Effector memory CD4-positive, alpha-beta T cell (primary cell): ENCODE results near the gene MLX.
"Not testable (repeated sequence)": the region's sequence is repeated elsewhere in the genome, so short reads cannot be mapped to it uniquely, and the experiment has no call there.

Source experiments
- DNase-seq, 3 donors: peaks; one replicate each; pipeline ENCODE4 v3.0.0-alpha.2; 2020
- H3K27ac ChIP-seq: 2 replicates; pipeline ENCODE4 v1.7.0; 2013; ENCODE audit warnings: mild to moderate bottlenecking, low read length, moderate library complexity; ENCODE audit not compliant: insufficient read depth, poor library complexity, severe bottlenecking
- H3K27me3 ChIP-seq: replicated peaks from 2 replicates; pipeline ENCODE4 v1.7.0; 2013; ENCODE audit warnings: mild to moderate bottlenecking, low read length; ENCODE audit not compliant: insufficient read depth, control insufficient read depth, poor library complexity, severe bottlenecking
- H3K36me3 ChIP-seq: 2 replicates; pipeline ENCODE4 v1.7.0; 2013; ENCODE audit warnings: mild to moderate bottlenecking, low read length, moderate library complexity; ENCODE audit not compliant: control insufficient read depth, insufficient read depth
- H3K4me1 ChIP-seq: 2 replicates; pipeline ENCODE4 v1.7.0; 2013; ENCODE audit warnings: low read length, mild to moderate bottlenecking; ENCODE audit not compliant: control insufficient read depth, insufficient read depth, poor library complexity, severe bottlenecking
- H3K4me3 ChIP-seq: 2 replicates; pipeline ENCODE4 v1.7.0; 2013; ENCODE audit warnings: low read length, low read depth, mild to moderate bottlenecking; ENCODE audit not compliant: insufficient read depth, poor library complexity, severe bottlenecking
- H3K9me3 ChIP-seq: 2 replicates; pipeline ENCODE4 v1.7.0; 2013; ENCODE audit warnings: mild to moderate bottlenecking, low read length, moderate library complexity; ENCODE audit not compliant: control insufficient read depth

MLX gene

DNA sequence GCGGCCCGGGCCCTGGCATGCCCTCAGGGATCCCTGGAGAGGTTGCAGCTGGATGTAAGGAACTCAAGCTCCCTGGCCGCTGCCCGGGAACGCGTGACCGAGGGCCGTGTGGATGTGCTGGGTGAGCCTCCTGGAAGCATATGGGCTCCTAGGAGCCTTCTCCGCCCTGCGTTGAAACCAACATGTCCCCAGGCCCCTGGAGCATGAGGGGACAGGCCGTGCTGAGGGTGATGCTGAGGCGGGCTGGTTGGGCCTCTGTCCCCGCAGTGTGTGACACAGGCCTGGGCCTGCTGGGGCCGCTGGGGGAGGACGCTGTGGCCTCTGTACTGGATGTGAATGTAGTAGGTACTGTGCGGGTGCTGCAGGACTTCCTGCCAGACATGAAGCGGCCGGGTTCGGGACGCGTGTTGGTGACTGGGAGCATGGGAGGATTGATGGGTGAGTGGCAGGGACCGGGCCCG is 19.9 kb upstream of the MLX start:
- peaks cover 11% of the 10 kb centered on the region for H3K4me1 ChIP-seq
- no peaks in the 10 kb centered on the region for H3K9me3 ChIP-seq
- DNase-seq = no peak
- no peaks in the 10 kb centered on the region for H3K36me3 ChIP-seq
- no peak overlapping the region for H3K27ac ChIP-seq
- H3K27me3 ChIP-seq = no peaks in the 10 kb centered on the region
- H3K4me3 ChIP-seq = no peak overlapping the region

DNA sequence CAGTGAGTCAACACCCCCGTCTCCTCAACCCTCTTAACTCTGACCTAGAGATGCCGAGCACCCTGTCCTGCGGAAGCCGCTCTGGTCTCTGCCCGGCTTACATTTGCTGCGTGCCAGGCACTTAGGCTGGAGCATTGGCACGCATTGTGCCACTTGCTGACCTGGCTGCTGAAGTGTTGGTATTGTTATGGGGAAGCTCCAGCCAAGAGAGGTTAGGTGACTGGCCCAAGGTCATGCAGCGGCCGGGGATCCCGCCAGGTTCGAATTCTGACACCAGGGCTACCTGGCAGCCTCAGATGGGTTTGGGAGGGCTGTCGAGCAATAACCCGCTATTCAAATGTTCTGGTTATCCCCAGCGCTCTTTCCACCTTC is 19.2 kb upstream of the MLX start:
- DNase-seq = no peak
- H3K36me3 ChIP-seq = no peaks in the 10 kb centered on the region
- H3K4me3 ChIP-seq = no peak overlapping the region
- no peaks in the 10 kb centered on the region for H3K9me3 ChIP-seq
- no peaks in the 10 kb centered on the region for H3K27me3 ChIP-seq
- H3K4me1 ChIP-seq = peaks cover 11% of the 10 kb centered on the region
- no peak overlapping the region for H3K27ac ChIP-seq

DNA sequence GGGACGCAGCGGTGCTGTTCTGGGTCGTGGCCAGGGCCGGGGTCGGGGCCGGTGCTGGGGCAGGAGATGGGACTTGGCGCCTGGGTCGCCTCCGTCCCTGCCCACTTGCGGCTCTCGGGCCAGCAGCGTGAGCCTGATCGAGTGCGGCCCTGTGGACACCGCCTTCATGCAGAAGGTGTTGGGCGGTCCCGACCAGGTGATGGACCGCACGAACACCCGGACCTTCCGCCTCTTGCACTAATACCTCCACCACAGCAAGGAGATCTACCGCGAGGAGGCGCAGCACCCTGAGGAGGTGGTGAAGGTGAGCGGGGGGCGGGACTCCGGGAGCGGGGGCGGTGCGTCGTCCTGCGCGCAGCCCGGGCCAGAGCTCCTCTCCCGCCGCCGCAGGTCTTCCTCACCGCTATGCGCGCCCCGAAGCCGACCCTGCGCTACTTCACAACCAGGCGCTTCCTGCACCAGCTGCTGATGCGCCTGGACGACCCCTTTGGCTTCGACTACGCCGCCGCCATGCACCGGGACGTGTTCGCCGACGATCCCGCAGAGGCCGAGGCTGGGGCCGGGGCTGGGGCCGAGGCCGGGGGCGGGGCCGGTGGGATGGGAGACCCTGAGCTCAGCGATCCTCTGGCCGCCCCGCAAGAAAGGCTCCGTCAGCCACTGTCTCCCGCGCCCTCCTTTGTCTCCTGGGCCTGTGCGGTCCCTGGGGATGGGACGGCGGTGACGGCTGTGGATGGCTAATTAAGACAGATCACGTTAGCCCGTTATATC is 18.6 kb upstream of the MLX start:
- peak; percentile 27 to 67 (median 59) for DNase-seq
- peak overlapping the region; percentile 52 for H3K4me3 ChIP-seq
- H3K27me3 ChIP-seq = no peaks in the 10 kb centered on the region
- no peaks in the 10 kb centered on the region for H3K9me3 ChIP-seq
- H3K27ac ChIP-seq = no peak overlapping the region
- no peaks in the 10 kb centered on the region for H3K36me3 ChIP-seq
- peaks cover 11% of the 10 kb centered on the region for H3K4me1 ChIP-seq

DNA sequence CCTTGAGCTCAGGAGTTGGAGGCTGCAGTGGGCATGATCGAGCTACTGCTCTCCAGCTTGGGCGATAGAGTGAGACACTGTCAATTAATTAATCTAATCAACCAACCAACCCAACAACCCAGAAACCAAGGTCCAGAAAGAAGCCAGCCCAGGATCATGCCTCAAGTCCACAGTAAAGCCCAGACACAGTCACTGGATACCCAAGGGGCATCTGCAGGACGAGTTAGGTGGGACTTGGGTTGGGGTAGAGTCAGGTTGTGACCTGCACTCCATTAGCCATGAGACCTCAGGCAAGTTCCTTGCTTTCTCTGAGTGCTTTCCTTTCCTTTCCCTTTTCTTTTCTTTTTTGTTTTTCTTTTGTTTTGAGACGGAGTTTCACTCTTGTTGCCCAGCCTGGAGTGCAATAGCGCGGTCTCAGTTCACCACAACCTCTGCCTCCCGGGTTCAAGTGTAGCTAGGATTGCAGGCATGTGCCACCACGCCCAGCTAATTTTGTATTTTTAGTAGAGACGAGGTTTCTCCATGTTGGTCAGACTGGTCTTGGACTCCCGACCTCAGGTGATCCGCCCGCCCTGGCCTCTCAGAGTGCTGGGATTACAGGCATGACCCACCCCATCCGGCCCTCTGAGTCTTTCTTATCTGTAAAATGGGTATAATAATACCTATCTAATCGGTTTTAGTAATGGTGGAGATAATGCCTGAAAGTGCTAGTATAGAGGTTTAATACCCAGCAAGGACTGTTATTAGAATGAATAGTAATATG is 17.7 kb upstream of the MLX start:
- peak overlapping the region; percentile 52 for H3K4me3 ChIP-seq
- no peaks in the 10 kb centered on the region for H3K36me3 ChIP-seq
- DNase-seq = no peak
- H3K27ac ChIP-seq = no peak overlapping the region
- H3K9me3 ChIP-seq = no peaks in the 10 kb centered on the region
- H3K4me1 ChIP-seq = peaks cover 15% of the 10 kb centered on the region
- no peaks in the 10 kb centered on the region for H3K27me3 ChIP-seq

DNA sequence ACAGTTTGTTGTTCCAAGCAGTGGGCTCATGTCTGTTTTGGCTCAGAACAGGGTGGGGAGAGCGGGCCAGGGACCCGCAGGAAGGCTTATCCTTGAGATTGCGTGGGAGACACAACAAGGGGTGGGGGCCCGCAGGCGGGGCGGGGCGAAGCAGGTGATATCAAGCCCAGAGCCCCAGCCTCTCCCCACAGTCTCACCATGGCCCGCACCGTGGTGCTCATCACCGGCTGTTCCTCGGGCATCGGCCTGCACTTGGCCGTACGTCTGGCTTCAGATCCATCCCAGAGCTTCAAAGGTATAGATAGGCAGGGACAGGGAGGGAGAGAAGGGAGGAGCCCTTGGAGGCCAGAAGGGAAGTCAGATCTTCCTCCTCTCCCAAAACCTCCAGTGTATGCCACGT is 14.2 kb upstream of the MLX start, which contains the start of gene HSD17B1:
Gene HSD17B1 (plus strand): TSS at position 188 of the 400 bp plus-strand sequence. CDS start 11 bp downstream, at position 199.
- not testable (repeated sequence) for H3K36me3 ChIP-seq, H3K4me3 ChIP-seq, H3K27ac ChIP-seq, H3K9me3 ChIP-seq, H3K27me3 ChIP-seq, DNase-seq
- H3K4me1 ChIP-seq = peaks cover 26% of the 10 kb centered on the region

DNA sequence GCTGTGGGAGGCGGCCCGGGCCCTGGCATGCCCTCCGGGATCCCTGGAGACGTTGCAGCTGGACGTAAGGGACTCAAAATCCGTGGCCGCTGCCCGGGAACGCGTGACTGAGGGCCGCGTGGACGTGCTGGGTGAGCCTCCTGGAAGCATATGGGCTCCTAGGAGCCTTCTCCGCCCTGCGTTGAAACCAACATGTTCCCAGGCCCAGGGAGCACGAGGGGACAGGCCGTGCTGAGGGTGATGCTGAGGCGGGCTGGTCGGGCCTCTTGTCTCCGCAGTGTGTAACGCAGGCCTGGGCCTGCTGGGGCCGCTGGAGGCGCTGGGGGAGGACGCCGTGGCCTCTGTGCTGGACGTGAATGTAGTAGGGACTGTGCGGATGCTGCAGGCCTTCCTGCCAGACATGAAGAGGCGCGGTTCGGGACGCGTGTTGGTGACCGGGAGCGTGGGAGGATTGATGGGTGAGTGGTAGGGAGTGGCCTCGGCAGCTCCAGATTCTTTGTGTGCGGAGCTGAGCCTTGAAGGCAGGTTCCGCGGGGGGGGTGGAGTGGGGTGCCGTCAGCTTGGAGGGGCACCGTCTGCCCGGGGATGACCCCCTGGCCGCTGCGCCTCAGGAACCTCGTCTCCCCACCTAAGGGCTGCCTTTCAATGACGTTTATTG is 13.6 kb upstream of the MLX start:
- Histone ChIP-seq H3K36me3 (no peaks in the 10 kb centered on the region), H3K27me3 (no peaks in the 10 kb centered on the region), H3K9me3 (no peaks in the 10 kb centered on the region), H3K27ac (no peak overlapping the region), H3K4me3 (no peak overlapping the region), H3K4me1 (peaks cover 22% of the 10 kb centered on the region)
- no peak for DNase-seq

DNA sequence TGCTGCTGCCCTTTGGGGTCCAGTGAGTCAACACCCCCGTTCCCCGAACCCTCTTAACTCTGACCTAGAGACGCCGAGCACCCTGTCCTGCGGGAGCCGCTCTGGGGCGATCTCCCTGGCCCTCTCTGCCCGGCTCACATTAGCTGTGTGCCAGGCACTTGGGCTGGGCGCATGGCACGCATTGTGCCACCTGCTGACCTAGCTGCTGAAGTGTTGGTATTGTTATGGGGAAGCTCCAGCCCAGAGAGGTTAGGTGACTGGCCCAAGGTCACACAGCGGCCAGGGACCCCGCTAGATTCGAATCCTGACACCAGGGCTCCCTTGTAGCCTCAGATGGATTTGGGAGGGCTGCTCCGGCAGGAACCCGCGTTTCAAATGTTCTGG is 13.0 kb upstream of the MLX start:
- Histone ChIP-seq H3K9me3 (no peaks in the 10 kb centered on the region), H3K27me3 (no peaks in the 10 kb centered on the region), H3K36me3 (no peaks in the 10 kb centered on the region), H3K4me1 (peaks cover 16% of the 10 kb centered on the region), H3K27ac (peak overlapping the region; percentile 68), H3K4me3 (peak overlapping the region; percentile 80)
- no peak for DNase-seq

DNA sequence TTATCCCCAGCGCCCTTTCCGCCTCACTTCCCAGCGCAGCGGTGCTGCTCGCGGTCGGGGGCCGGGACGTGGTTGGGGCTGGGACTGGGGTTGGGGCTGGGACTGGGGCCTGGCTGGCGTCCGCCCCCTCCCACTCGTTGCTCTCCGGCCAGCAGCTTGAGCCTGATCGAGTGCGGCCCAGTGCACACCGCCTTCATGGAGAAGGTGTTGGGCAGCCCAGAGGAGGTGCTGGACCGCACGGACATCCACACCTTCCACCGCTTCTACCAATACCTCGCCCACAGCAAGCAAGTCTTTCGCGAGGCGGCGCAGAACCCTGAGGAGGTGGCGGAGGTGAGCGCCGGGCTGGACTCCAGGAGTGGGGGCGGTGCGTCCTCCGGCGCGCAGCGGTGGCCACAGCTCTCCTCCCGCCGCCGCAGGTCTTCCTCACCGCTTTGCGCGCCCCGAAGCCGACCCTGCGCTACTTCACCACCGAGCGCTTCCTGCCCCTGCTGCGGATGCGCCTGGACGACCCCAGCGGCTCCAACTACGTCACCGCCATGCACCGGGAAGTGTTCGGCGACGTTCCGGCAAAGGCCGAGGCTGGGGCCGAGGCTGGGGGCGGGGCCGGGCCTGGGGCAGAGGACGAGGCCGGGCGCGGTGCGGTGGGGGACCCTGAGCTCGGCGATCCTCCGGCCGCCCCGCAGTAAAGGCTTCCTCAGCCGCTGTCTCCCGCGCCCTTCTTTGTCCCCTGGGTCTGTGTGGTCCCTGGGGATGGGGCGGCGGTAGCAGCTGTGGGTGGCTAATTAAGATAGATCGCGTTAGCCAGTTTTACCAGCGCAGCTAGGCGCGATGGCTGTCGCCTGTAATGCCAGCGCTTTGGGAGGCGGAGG is 12.4 kb upstream of the MLX start:
- Histone ChIP-seq H3K36me3 (no peaks in the 10 kb centered on the region), H3K4me3 (peak overlapping the region; percentile 80), H3K27me3 (no peaks in the 10 kb centered on the region), H3K27ac (peak overlapping the region; percentile 68), H3K9me3 (no peaks in the 10 kb centered on the region), H3K4me1 (peaks cover 14% of the 10 kb centered on the region)
- DNase-seq = peak; percentile 57 to 63 (median 59)

DNA sequence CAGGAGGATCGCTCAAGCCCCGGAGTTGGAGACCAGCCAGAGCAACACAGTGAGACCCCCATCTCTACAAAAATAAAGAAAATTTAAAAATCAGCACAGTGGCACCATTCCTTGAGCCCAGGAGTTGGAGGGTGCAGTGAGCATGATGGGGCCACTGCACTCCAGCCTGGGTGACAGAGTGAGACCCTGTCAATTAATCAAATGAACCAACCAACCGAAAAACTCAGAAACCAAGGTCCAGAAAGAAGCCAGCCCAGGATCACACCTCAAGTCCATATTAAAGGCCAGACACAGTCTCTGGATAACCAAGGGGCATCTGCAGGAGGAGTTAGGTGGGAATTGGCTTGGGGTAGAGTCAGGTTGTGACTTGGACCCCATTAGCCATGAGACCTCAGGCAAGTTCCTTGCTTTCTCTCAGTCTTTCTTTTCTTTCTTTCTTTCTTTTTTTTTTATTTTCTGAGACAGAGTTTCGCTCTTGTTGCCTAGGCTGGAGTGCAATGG is 11.7 kb upstream of the MLX start:
- H3K27me3 ChIP-seq = no peaks in the 10 kb centered on the region
- DNase-seq = no peak
- H3K9me3 ChIP-seq = no peaks in the 10 kb centered on the region
- peak overlapping the region; percentile 68 for H3K27ac ChIP-seq
- H3K36me3 ChIP-seq = no peaks in the 10 kb centered on the region
- peaks cover 14% of the 10 kb centered on the region for H3K4me1 ChIP-seq
- peak overlapping the region; percentile 80 for H3K4me3 ChIP-seq
